CD14-positive monocyte (primary cell): ENCODE measurements around the gene CAMTA1. TPM values are rescaled to one million over a fixed set of nuclear protein-coding genes. Genes with fewer than 3 reads are reported as not detected.
A peak's percentile ranks its signal among the peaks of the same experiment; 100 is the strongest.

Experiments
- DNase-seq, 3 donors: peaks; one replicate each; pipeline ENCODE4 v3.0.0-alpha.2; 2011 to 2022
- H2AFZ ChIP-seq: 2 replicates; pipeline ENCODE4 v1.6.0; 2012; ENCODE audit warnings: mild to moderate bottlenecking, low read depth, low read length, inconsistent platforms; ENCODE audit not compliant: insufficient read depth, poor library complexity, severe bottlenecking
- H3K27ac ChIP-seq, 2 donors: 1 replicate in 1 of 2; 2 replicates in 1 of 2; pipeline ENCODE4 v1.5.1; 2012 to 2013; ENCODE audit warnings: low read length in 2 of 2, control low read depth in 1 of 2, inconsistent platforms in 1 of 2, low read depth in 1 of 2, mild to moderate bottlenecking in 1 of 2
- H3K27me3 ChIP-seq, 2 donors: one replicate each; pipeline versions ENCODE4 v1.6.0 to v1.6.1; 2011 to 2013; ENCODE audit warnings: low read length in 2 of 2; ENCODE audit not compliant: control insufficient read depth in 2 of 2, insufficient read depth in 2 of 2
- H3K36me3 ChIP-seq, 2 donors: replicated peaks in 1 of 2; 1 replicate in 1 of 2; 2 replicates in 1 of 2; pipeline versions ENCODE4 v1.5.1 to v1.6.1; 2012 to 2013; ENCODE audit warnings: low read length in 2 of 2, control low read depth in 1 of 2, inconsistent platforms in 1 of 2, mild to moderate bottlenecking in 1 of 2; ENCODE audit not compliant: insufficient read depth in 2 of 2, control insufficient read depth in 1 of 2
- H3K4me1 ChIP-seq, 2 donors: 1 replicate in 1 of 2; 2 replicates in 1 of 2; pipeline versions ENCODE4 v1.5.1 to v1.6.1; 2012 to 2013; ENCODE audit warnings: low read length in 2 of 2, control low read depth in 1 of 2, inconsistent platforms in 1 of 2, mild to moderate bottlenecking in 1 of 2, moderate library complexity in 1 of 2; ENCODE audit not compliant: insufficient read depth in 2 of 2, control insufficient read depth in 1 of 2
- H3K4me2 ChIP-seq: replicated peaks from 2 replicates; pipeline ENCODE3; 2012; ENCODE audit warnings: low read length, moderate library complexity, mild to moderate bottlenecking; ENCODE audit not compliant: poor library complexity, severe bottlenecking; ENCODE audit errors: extremely low read depth
- H3K4me3 ChIP-seq, 3 experiments: fragments of 200-600 bp in 1 of 3; sonication (generic) in 1 of 3; replicated peaks in 1 of 3; 1 replicate in 2 of 3; 2 replicates in 1 of 3; pipeline ENCODE4 v1.5.1; 2011 to 2013; ENCODE audit warnings: low read length in 3 of 3, mild to moderate bottlenecking in 3 of 3, control low read depth in 2 of 3, low read depth in 2 of 3, inconsistent platforms in 1 of 3, moderate library complexity in 1 of 3
- H3K79me2 ChIP-seq: 2 replicates; pipeline ENCODE4 v1.6.0; 2012; ENCODE audit warnings: mild to moderate bottlenecking, control low read depth, inconsistent platforms, low read length, moderate library complexity; ENCODE audit not compliant: insufficient read depth
- H3K9ac ChIP-seq: 2 replicates; pipeline ENCODE4 v1.6.0; 2017; ENCODE audit warnings: low read length, mild to moderate bottlenecking; ENCODE audit not compliant: insufficient read depth, poor library complexity, severe bottlenecking
- H3K9me3 ChIP-seq, 2 donors: replicated peaks in 1 of 2; 1 replicate in 1 of 2; 2 replicates in 1 of 2; pipeline versions ENCODE4 v1.5.1 to v1.6.1; 2012 to 2013; ENCODE audit warnings: low read length in 2 of 2, control low read depth in 1 of 2; ENCODE audit not compliant: control insufficient read depth in 1 of 2, insufficient read depth in 1 of 2
- H4K20me1 ChIP-seq: 2 replicates; pipeline ENCODE4 v1.6.0; 2012; ENCODE audit warnings: mild to moderate bottlenecking, low read length, control low read depth, moderate library complexity; ENCODE audit not compliant: insufficient read depth
- H3K27ac Mint-ChIP-seq, 7 donors: one replicate each; pipeline ENCODE4 v1.8.0; 2020; ENCODE audit warnings: mild to moderate bottlenecking in 7 of 7, mixed read lengths in 7 of 7, moderate library complexity in 6 of 7, inconsistent platforms in 2 of 7
- H3K27me3 Mint-ChIP-seq, 3 donors: one replicate each; pipeline ENCODE4 v1.8.0; 2021 to 2022; ENCODE audit warnings: low read depth in 3 of 3, mild to moderate bottlenecking in 3 of 3, mixed read lengths in 3 of 3, moderate library complexity in 3 of 3, inconsistent platforms in 1 of 3
- H3K36me3 Mint-ChIP-seq, 2 donors: one replicate each; pipeline ENCODE4 v1.8.0; 2020; ENCODE audit warnings: mixed read lengths in 2 of 2, inconsistent platforms in 1 of 2, mild to moderate bottlenecking in 1 of 2
- H3K4me1 Mint-ChIP-seq: one replicate; pipeline ENCODE4 v1.8.0; 2020; ENCODE audit warnings: mild to moderate bottlenecking, mixed read lengths
- H3K4me3 Mint-ChIP-seq, 2 donors: one replicate each; pipeline ENCODE4 v1.8.0; 2020; ENCODE audit warnings: mild to moderate bottlenecking in 2 of 2, mixed read lengths in 2 of 2, moderate library complexity in 1 of 2
- H3K9me3 Mint-ChIP-seq, 7 donors: one replicate each; pipeline ENCODE4 v1.8.0; 2020 to 2022; ENCODE audit warnings: mixed read lengths in 7 of 7, mild to moderate bottlenecking in 6 of 7, moderate library complexity in 6 of 7, inconsistent platforms in 2 of 7
- CTCF ChIP-seq: fragments of 200-600 bp; IDR thresholded peaks from one replicate; pipeline ENCODE4 v1.8.0; 2022; ENCODE audit warnings: antibody characterized with exemption, mild to moderate bottlenecking
- WGBS: methylation state at CpG from one replicate; pipeline ENCODE4 v1.1.5; 2013; ENCODE audit warnings: missing lambda C conversion rate; ENCODE audit not compliant: insufficient coverage; 5-methylcytosine and 5-hydroxymethylcytosine counted together
- intact Hi-C, 2 donors: fragments of 100-400 bp; cut with micrococcal nuclease; formaldehyde crosslinking; loops; one replicate each; pipeline versions ENCODE4 v1.15.0 to v1.15.1; 2023
- polyA plus RNA-seq, 3 donors: library from polyadenylated mRNA; depleted of rRNA in 1 of 3; unstranded in 2 of 3; stranded (reverse) in 1 of 3; fragments of 300-500 nt in 2 of 3; fragments of >200 nt in 1 of 3; fragmentation: Illumina TruSeq in 2 of 3; gene quantifications; 1 replicate in 2 of 3; 2 replicates in 1 of 3; pipeline ENCODE4 v1.2.3, GENCODE V29; 2012 to 2021

CAMTA1 gene
- polyA plus RNA-seq, 3 donors, result 52.0 to 89.6 (median 78.3) TPM

DNA sequence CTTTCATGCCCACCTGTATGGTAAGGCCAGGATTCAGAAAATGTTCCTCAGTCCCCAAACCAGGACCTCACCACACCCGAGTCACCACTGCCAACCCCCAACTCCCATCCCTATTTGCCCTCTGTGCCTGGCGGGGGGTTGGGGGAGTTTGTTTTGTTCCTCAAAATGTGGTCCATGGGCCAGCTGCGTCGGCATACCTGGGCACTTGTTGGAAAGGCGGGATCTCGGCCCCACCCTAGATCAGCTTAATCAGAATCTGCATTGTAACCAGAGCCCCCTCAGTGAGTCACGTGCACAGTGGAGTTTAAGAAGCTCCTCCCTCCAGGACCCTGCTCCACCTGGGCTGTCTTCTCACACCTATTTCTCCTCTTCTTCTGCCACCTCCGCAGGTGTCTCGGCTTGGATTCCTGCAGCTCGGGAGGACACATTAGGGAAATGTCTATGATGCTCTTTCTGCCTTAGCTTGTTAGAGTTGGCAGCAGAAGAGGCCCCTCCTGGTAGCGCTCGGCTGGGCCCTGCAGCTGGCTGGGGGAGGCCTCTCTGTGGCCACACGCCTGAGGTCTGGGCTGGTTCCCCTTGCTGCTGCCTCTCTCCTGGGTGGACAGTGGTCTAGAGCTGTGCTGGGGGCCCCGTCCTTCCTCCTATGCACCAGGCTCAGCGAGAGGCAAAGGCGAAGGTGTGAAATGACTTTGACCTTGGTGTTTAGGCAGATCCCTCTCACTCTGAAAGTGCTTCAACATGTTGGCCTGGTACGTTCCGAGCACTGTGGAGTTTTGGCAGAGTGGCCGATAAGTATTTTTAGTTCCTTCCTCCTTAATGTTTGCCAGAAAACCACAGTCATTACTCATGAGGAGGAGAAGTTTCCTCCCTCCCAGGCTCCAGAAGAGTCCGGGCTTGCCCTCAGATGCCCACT lies 41.8 kb upstream of the CAMTA1 start:
- H3K27ac ChIP-seq, result peak overlapping the region; percentile 87 to 90
- H3K4me1 ChIP-seq, result peaks cover 51 to 55% of the 10 kb centered on the region in 2 donors
- peak overlapping the region in 2 of 3 experiments; percentile 22 to 63 for H3K4me3 ChIP-seq
- peak overlapping the region; percentile 80 for H2AFZ ChIP-seq
- peak overlapping the region; percentile 65 to 80 for H3K4me3 Mint-ChIP-seq
- H3K4me1 Mint-ChIP-seq, result peaks cover 45% of the 10 kb centered on the region
- intact Hi-C loops, result loop anchor here in 1 of 2 donors (5.0 kb wide), 1 partner anchor 39 kb away; no protein-coding TSS in a partner anchor
- peaks cover 0 to 11% (median 4%) of the 10 kb centered on the region in 7 donors for H3K9me3 Mint-ChIP-seq
- no peaks in the 10 kb centered on the region for H3K79me2 ChIP-seq
- H3K9ac ChIP-seq, result peak overlapping the region; percentile 32
- H3K27me3 ChIP-seq, result no peaks in the 10 kb centered on the region
- H3K36me3 Mint-ChIP-seq, result no peaks in the 10 kb centered on the region
- H4K20me1 ChIP-seq, result no peaks in the 10 kb centered on the region
- peak; percentile 63 to 78 (median 76) for DNase-seq
- no peaks in the 10 kb centered on the region for H3K36me3 ChIP-seq
- H3K27ac Mint-ChIP-seq, result peak overlapping the region; percentile 88 to 97 (median 93)
- TF ChIP-seq CTCF, result no peak
- H3K9me3 ChIP-seq, result peaks cover 0 to 2% of the 10 kb centered on the region in 2 donors
- WGBS, result 2% methylated on average over 7 of the region's 20 CpGs
- peaks cover 0 to 5% (median 0%) of the 10 kb centered on the region in 3 donors for H3K27me3 Mint-ChIP-seq
- peak overlapping the region; percentile 75 for H3K4me2 ChIP-seq

DNA sequence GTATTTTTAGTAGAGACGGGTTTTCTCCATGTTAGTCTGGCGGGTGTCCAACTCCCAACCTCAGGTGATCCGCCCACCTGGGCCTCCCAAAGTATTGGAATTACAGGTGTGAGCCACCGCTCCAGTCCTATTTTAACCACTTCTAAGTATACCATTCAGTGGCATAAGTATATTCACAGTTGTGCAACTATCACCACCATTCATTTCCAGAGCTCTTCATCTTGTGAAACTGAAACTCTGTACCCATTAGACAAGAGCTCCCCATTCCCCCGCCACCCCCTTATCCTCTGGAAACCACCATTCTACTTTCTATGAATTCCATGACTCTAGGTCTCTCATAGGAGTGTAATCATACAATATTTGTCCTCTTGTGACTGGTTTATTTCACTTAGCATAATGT lies 40.2 kb upstream of the CAMTA1 start:
- H3K27me3 ChIP-seq, result no peaks in the 10 kb centered on the region

More for the DNA sequence above, 40.2 kb upstream of the CAMTA1 start:
- Histone ChIP-seq H3K9me3 (peaks cover 0 to 6% of the 10 kb centered on the region in 2 donors), H3K36me3 (no peaks in the 10 kb centered on the region), H3K4me2 (peak overlapping the region; percentile 29), H3K4me3 (peak overlapping the region in 1 of 3 experiments; percentile 1), H3K79me2 (no peaks in the 10 kb centered on the region), H4K20me1 (no peaks in the 10 kb centered on the region), H3K27ac (peak overlapping the region in 1 of 2 donors; percentile 90), H2AFZ (no peak overlapping the region), H3K4me1 (peaks cover 67 to 71% of the 10 kb centered on the region in 2 donors), H3K9ac (no peak overlapping the region)
- intact Hi-C loops, result loop anchor here in 1 of 2 donors (5.0 kb wide), 1 partner anchor 37 kb away; no protein-coding TSS in a partner anchor
- DNase-seq, result peak; percentile 32 to 68 (median 50)
- Mint-ChIP-seq H3K27ac (peak overlapping the region in 5 of 7 donors; percentile 1 to 61 (median 40)), H3K4me3 (no peak overlapping the region), H3K4me1 (peaks cover 61% of the 10 kb centered on the region), H3K36me3 (no peaks in the 10 kb centered on the region), H3K9me3 (peaks cover 2 to 16% (median 10%) of the 10 kb centered on the region in 7 donors), H3K27me3 (peaks cover 0 to 5% (median 2%) of the 10 kb centered on the region in 3 donors)
- TF ChIP-seq CTCF, result no peak
- WGBS, result no CpG with 5 or more reads among the region's 5 CpGs
